ENCODE data around the gene PDK2. TPM values are rescaled to one million over a fixed set of nuclear protein-coding genes. Genes with fewer than 3 reads are reported as not detected.
A peak's percentile ranks its signal among the peaks of the same experiment; 100 is the strongest.

Gene PDK2
- total and polyA plus RNA-seq, 9 of the 15 experiments (the other 6 are each of a cell fraction or from before 2014, with no cell fraction given): 0.03 to 2.5 (median 1.4) TPM

DNA sequence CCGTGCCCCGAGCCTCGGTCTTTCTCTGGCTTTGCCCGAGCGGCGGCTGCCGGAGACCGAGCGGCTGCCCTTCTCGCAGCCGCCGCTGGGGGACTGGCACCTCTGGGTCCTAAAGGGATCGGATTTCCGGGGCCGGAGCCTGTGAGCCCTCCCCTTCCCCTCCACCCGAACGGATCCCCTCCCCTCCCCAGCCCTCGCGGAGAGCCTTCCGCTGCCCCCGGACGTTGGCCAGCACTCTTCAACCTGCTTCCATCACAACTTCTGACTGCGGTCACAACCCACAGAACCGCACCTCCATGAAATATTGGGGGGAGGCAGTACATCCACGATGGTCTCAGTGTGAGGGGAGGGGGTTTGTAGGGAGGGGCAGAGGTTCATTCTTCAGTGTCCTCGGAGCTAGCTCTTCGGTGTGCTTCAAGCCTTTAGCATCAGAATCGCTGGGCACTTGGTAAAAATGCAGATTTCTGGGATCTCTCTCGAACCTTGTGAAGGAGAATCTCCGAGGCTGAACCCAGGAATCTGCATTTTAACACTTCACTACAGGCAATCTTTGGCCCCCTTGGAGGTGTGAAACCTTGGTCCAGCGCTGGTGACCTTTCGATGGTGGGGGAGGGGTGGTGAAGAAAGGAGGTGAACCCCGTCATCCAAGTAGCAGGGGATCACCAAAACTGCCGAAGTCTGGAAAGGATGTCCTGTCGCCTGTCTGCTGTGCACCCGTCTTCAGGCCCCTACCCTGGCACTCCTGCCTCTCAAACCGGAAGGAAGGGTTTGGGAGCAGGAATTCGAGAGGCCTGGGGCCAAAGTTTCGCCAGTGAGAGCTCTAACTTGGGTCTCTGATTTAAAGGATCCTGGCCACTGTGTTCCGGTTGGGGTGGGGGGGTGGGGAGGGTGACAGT, 56.1 kb downstream of the PDK2 start (continued):
- TF ChIP-seq, protein P1, sequence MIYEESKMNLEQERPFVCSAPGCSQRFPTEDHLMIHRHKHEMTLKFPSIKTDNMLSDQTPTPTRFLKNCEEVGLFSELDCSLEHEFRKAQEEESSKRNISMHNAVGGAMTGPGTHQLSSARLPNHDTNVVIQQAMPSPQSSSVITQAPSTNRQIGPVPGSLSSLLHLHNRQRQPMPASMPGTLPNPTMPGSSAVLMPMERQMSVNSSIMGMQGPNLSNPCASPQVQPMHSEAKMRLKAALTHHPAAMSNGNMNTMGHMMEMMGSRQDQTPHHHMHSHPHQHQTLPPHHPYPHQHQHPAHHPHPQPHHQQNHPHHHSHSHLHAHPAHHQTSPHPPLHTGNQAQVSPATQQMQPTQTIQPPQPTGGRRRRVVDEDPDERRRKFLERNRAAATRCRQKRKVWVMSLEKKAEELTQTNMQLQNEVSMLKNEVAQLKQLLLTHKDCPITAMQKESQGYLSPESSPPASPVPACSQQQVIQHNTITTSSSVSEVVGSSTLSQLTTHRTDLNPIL (CRISPR knock-in tag; IDR thresholded peaks at IDR 0.05): no peak
- no peak for TF ChIP-seq ZNF644 (tag; IDR thresholded peaks at IDR 0.05; ENCODE audit: low read depth)
- TF ChIP-seq KDM4B (IDR thresholded peaks at IDR 0.05; ENCODE audit: borderline replicate concordance in 2 of 2, low read depth in 1 of 2): no peak
- TF ChIP-seq LEF1 (IDR thresholded peaks at IDR 0.05): no peak; the same call in 1 of the 2 replicates
- no peak for TF ChIP-seq NR2C2 (CRISPR knock-in tag; IDR thresholded peaks at IDR 0.05)
- peak; percentile 74 for TF ChIP-seq NR2C2 (tag; IDR thresholded peaks at IDR 0.05)
- TF ChIP-seq HNRNPH1 (optimal IDR thresholded peaks at IDR 0.05; ENCODE audit: low read depth, low read length): no peak
- TF ChIP-seq GABPA (tag; conservative IDR thresholded peaks at IDR 0.05; ENCODE audit: low read depth): peak; percentile 63; the same call in 1 of the 2 replicates
- no peak for TF ChIP-seq ARHGAP35 (IDR thresholded peaks at IDR 0.05; ENCODE audit: partially characterized antibody)
- peak; percentile 37; the same call in 1 of the 2 replicates for TF ChIP-seq MYNN (IDR thresholded peaks at IDR 0.05)
- TF ChIP-seq MYNN (CRISPR knock-in tag; IDR thresholded peaks at IDR 0.05): no peak
- peak; percentile 82 for TF ChIP-seq CBFA2T3 (IDR thresholded peaks at IDR 0.05)
- TF ChIP-seq ZNF133 (CRISPR knock-in tag; IDR thresholded peaks at IDR 0.05): no peak
- no peak for TF ChIP-seq ZNF696 (CRISPR knock-in tag; conservative IDR thresholded peaks at IDR 0.05)
- no peak for TF ChIP-seq ZNF175 (CRISPR knock-in tag; IDR thresholded peaks at IDR 0.05; ENCODE audit: low read depth)
- TF ChIP-seq SREBF2 (CRISPR knock-in tag; IDR thresholded peaks at IDR 0.05): no peak
- no peak for TF ChIP-seq LARP7 (IDR thresholded peaks at IDR 0.05)
- TF ChIP-seq, protein P2, sequence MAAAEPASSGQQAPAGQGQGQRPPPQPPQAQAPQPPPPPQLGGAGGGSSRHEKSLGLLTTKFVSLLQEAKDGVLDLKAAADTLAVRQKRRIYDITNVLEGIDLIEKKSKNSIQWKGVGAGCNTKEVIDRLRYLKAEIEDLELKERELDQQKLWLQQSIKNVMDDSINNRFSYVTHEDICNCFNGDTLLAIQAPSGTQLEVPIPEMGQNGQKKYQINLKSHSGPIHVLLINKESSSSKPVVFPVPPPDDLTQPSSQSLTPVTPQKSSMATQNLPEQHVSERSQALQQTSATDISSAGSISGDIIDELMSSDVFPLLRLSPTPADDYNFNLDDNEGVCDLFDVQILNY (CRISPR knock-in tag; IDR thresholded peaks at IDR 0.05): no peak
- TF ChIP-seq, protein P3, sequence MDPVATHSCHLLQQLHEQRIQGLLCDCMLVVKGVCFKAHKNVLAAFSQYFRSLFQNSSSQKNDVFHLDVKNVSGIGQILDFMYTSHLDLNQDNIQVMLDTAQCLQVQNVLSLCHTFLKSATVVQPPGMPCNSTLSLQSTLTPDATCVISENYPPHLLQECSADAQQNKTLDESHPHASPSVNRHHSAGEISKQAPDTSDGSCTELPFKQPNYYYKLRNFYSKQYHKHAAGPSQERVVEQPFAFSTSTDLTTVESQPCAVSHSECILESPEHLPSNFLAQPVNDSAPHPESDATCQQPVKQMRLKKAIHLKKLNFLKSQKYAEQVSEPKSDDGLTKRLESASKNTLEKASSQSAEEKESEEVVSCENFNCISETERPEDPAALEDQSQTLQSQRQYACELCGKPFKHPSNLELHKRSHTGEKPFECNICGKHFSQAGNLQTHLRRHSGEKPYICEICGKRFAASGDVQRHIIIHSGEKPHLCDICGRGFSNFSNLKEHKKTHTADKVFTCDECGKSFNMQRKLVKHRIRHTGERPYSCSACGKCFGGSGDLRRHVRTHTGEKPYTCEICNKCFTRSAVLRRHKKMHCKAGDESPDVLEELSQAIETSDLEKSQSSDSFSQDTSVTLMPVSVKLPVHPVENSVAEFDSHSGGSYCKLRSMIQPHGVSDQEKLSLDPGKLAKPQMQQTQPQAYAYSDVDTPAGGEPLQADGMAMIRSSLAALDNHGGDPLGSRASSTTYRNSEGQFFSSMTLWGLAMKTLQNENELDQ (CRISPR knock-in tag; IDR thresholded peaks at IDR 0.05; ENCODE audit: borderline replicate concordance): no peak
- no peak for TF ChIP-seq ZKSCAN3 (CRISPR knock-in tag; IDR thresholded peaks at IDR 0.05)
- no peak for TF ChIP-seq ELF2 (CRISPR knock-in tag; IDR thresholded peaks at IDR 0.05)
- no peak for TF ChIP-seq ZNF76 (CRISPR knock-in tag; IDR thresholded peaks at IDR 0.05; ENCODE audit: borderline replicate concordance)

Data from K562 (cell line).